RPMI7951 (cell line): ENCODE data around the gene BCDIN3D. TPM values are rescaled to one million over a fixed set of nuclear protein-coding genes. Genes with fewer than 3 reads are reported as not detected.
"Not testable (repeated sequence)": the region's sequence is repeated elsewhere in the genome, so short reads cannot be mapped to it uniquely, and the experiment has no call there.

Source experiments
- DNase-seq: peaks from one replicate; pipeline ENCODE4 v3.0.0-alpha.2; 2012; ENCODE audit warnings: low read depth
- total RNA-seq: library from RNA; depleted of rRNA; stranded (reverse); fragments of >200 nt; shearing (Covaris generic); gene quantifications from 2 replicates; pipeline ENCODE4 v1.2.3, GENCODE V29; 2014

The BCDIN3D gene
- total RNA-seq, 1 experiment from 2014 or later = 5.6 TPM

DNA sequence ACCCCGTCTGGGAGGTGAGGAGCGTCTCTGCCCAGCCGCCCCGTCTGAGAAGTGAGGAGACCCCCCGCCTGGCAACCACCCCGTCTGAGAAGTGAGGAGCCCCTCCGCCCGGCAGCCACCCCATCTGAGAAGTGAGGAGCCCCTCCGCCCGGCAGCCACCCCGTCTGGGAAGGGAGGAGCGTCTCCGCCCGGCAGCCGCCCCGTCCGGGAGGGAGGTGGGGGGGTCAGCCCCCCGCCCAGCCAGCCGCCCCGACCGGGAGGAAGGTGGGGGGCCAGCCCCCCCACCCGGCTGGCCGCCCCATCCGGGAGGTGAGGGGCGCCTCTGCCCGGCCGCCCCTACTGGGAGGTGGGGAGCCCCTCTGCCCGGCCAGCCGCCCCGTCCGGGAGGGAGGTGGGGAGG, 18.0 kb upstream of the BCDIN3D start:
- not testable (repeated sequence) for DNase-seq

DNA sequence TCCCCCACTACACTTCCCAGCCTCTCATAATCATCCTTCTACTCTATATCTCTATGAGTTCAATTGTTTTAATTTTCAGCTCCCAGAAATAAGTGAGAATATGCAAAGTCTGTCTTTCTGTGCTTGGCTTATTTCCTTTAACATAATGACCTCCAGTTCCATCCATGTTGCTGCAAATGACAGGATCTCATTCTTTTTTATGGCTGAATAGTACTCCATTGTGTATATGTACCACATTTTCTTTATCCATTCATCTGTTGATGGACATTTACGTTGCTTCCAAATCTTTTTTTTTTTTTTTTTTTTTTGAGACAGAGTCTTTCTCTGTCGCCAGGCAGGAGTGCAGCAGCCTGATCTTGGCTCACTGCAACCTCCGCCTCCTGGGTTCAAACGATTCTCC, 13.0 kb upstream of the BCDIN3D start:
- not testable (repeated sequence) for DNase-seq

- no peak for DNase-seq
These were observed 12.1 kb upstream of the BCDIN3D start for GRCh38 chr12:49854976-49855375.

DNA sequence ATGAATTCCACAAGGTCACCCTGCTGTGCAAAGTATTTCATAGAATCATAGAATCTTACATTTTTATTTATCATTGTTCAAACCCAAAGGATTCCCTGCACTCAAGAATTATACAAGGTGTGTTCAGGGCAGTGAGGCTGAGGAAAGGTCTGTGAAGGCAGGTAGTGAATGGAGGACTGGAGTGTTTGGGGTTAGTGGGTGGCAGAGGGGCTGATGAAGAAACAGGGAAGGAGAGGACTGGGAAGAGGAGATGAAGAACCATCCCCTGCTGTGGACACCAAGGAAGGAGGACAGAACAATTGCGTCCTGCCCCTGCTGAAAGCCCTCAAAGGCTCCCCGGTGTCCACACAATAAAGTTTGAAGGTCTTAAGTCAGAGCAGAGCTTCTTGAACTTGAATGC, 10.8 kb upstream of the BCDIN3D start:
- no peak for DNase-seq

GRCh38 chr12:49847161-49847560, 4.3 kb upstream of the BCDIN3D start:
- no peak for DNase-seq

- no peak for DNase-seq
These were observed 3.1 kb upstream of the BCDIN3D start for GRCh38 chr12:49846032-49846431.

- no peak for DNase-seq
These were observed 1.1 kb upstream of the BCDIN3D start for GRCh38 chr12:49843876-49844437.

GRCh38 chr12:49843411-49843810, 505 bp upstream of the BCDIN3D start:
- no peak for DNase-seq

DNA sequence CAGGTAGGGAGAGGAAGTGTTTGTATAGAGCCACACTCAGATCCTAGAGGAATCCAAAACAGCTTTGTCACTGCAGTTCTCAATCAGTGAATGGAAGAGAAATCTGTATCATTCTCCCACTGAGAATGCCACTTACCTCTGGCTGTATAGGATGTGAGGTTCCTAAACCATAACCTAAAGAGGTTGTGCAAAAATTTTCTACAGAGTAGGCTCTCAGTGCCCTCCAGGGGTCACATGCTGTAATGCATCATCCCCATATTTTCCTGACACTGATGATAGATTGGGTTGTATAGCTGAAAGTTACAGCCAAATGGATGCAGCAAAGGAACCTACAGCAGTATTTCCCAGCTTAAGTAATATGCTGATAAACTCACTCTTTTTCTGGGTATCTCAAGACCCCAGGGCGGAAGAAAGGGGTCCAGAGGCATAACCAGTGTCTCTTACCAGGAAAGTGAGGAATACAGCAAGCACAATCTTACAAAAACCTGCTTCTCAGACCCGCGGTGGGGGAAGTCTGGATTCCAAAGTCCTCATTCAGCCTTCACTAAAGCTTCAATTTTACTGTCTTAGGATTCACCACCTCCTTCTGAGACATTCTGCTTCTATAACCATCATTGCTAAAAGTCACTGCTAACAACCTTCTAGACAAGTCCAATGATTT, 3.8 kb downstream of the BCDIN3D start:
- peak; percentile 37 for DNase-seq

GRCh38 chr12:49832836-49833421, 10.0 kb downstream of the BCDIN3D start:
- peak; percentile 50 for DNase-seq

GRCh38 chr12:49831717-49832116, 11.2 kb downstream of the BCDIN3D start:
- DNase-seq = no peak

DNA sequence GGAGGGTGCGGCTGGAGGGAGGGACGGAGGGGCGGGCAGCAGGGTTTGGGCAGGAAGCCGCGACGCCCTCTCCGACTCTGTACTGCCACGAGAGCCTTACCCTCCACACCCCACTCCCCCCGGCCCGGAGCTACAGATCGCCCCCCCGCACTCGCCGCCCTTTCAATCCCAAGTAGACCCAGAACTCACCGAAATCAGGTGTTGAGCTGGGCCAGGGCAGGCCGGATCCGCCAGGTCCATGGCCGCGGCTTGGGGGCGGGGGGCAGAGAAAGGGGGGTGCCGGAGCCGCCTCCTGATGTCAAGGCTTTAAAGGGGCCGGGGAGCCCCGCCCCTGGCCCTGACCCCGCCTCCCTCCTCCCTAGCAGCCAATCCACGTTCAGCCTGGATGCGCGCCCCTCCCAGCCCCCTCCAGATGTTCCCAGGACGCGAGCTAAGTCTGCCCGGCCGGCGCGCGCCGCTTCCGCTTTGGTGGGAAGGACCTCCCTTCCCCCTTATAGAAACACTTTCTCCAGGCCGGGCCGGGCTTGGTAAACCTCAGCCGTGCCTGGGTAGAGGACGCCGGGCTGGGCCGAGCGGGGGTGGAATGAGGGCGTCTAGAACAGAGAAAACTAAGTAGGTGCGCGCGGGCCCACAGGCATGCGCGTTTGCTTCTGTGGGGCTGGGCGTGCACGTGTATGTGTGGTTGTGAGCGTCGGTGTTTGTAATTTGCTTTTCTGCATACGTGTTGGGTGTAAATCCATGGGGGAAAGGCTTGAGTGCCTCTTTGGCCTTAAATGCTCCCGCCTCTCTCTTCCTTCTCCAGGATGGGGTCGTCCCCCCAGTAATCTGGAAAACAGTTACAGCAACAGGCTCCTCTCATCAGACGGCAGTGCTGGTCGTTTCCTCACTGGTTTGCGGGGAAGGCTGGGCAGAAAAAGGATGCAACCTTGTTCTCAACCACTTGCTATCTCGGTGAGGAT, 14.5 kb downstream of the BCDIN3D start, which contains the start of gene NCKAP5L:
TSS of gene NCKAP5L (minus strand) at position 281 of the 959 bp plus-strand sequence. CDS start 24,369 bp downstream, outside the sequence.
- DNase-seq = peak; percentile 94

- DNase-seq = peak; percentile 85
These were observed 15.4 kb downstream of the BCDIN3D start for GRCh38 chr12:49827401-49828099.

GRCh38 chr12:49827051-49827400, 15.9 kb downstream of the BCDIN3D start:
- DNase-seq = no peak

DNA sequence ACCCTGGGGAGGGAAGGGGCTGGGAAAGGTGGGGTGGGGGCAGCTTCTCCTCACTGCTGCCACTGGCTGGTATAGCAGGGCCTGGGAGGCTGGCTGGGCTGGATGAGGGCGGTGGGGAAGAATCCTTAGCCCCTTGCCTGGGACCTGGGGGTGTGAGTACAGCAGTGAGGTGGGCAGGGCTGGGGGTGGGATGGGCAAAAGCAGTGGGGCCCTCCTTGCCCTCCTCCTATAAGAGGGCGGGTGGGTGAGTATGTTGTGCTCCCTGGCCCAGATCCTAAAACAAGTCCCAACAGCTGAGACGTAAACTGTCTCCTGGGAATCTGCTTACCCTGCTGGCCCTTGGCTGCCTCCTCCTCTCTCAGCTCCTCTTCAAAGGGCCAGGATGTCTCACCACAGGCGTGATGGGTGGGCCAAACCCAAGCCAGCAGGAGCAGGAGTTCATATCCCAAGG, 16.9 kb downstream of the BCDIN3D start:
- DNase-seq = no peak

- DNase-seq = no peak
These were observed 17.4 kb downstream of the BCDIN3D start for GRCh38 chr12:49825360-49825970.

GRCh38 chr12:49824895-49825294, 18.0 kb downstream of the BCDIN3D start:
- no peak for DNase-seq

- DNase-seq = no peak
These were observed 18.5 kb downstream of the BCDIN3D start for GRCh38 chr12:49824416-49824815.

GRCh38 chr12:49823951-49824350, 19.0 kb downstream of the BCDIN3D start:
- no peak for DNase-seq

GRCh38 chr12:49823350-49823749, 19.6 kb downstream of the BCDIN3D start:
- DNase-seq = no peak
